Nephron (organoid): Measurements from ENCODE around the gene USP38.
"Not testable (repeated sequence)": the region's sequence is repeated elsewhere in the genome, so short reads cannot be mapped to it uniquely, and the experiment has no call there.

Experiments
- H3K27ac Mint-ChIP-seq, 3 experiments: 2 replicates each; pipeline ENCODE4 v1.8.0; 2020; ENCODE audit warnings: mixed read lengths in 3 of 3, mild to moderate bottlenecking in 2 of 3, moderate library complexity in 1 of 3
- H3K27me3 Mint-ChIP-seq: 2 replicates; pipeline ENCODE4 v1.8.0; 2021; ENCODE audit warnings: low read depth, mild to moderate bottlenecking, moderate library complexity, mixed read lengths
- H3K36me3 Mint-ChIP-seq: 2 replicates; pipeline ENCODE4 v1.8.0; 2020; ENCODE audit warnings: low read depth, mixed read lengths
- H3K4me1 Mint-ChIP-seq: 2 replicates; pipeline ENCODE4 v1.8.0; 2020; ENCODE audit warnings: mixed read lengths
- H3K4me3 Mint-ChIP-seq, 3 experiments: 2 replicates each; pipeline ENCODE4 v1.8.0; 2020; ENCODE audit warnings: mild to moderate bottlenecking in 3 of 3, mixed read lengths in 3 of 3, moderate library complexity in 2 of 3
- H3K9me3 Mint-ChIP-seq: 2 replicates; pipeline ENCODE4 v1.8.0; 2020; ENCODE audit warnings: mixed read lengths
- CTCF ChIP-seq, 3 experiments: fragments of 200-600 bp; sonication (generic); IDR thresholded peaks; one replicate each; pipeline ENCODE4 v1.5.0; 2021; ENCODE audit warnings: antibody characterized with exemption in 3 of 3; ENCODE audit not compliant: unreplicated experiment in 3 of 3

USP38 gene

GRCh38 chr4:143224255-143224654, 39.5 kb downstream of the USP38 start:
- H3K4me3 Mint-ChIP-seq = no peak overlapping the region
- peaks cover 3% of the 10 kb centered on the region for H3K36me3 Mint-ChIP-seq
- H3K9me3 Mint-ChIP-seq = no peaks in the 10 kb centered on the region
- no peak overlapping the region for H3K27ac Mint-ChIP-seq
- no peaks in the 10 kb centered on the region for H3K27me3 Mint-ChIP-seq
- no peak for TF ChIP-seq CTCF (IDR thresholded peaks at IDR 0.05; ENCODE audit: unreplicated experiment in 3 of 3)
- H3K4me1 Mint-ChIP-seq = no peaks in the 10 kb centered on the region

GRCh38 chr4:143225167-143225566, 40.5 kb downstream of the USP38 start:
- Mint-ChIP-seq H3K4me1 (no peaks in the 10 kb centered on the region), H3K27me3 (no peaks in the 10 kb centered on the region), H3K9me3 (no peaks in the 10 kb centered on the region)

GRCh38 chr4:143230683-143231082, 46.0 kb downstream of the USP38 start:
- Mint-ChIP-seq H3K4me1 (no peaks in the 10 kb centered on the region), H3K4me3 (no peak overlapping the region), H3K9me3 (no peaks in the 10 kb centered on the region), H3K36me3 (no peaks in the 10 kb centered on the region), H3K27me3 (no peaks in the 10 kb centered on the region), H3K27ac (no peak overlapping the region)
- no peak for TF ChIP-seq CTCF (IDR thresholded peaks at IDR 0.05; ENCODE audit: unreplicated experiment in 3 of 3)

More at GRCh38 chr4:143225167-143225566, 40.5 kb downstream of the USP38 start:
- Mint-ChIP-seq H3K4me3 (no peak overlapping the region), H3K36me3 (peaks cover 3% of the 10 kb centered on the region), H3K27ac (no peak overlapping the region)
- no peak for TF ChIP-seq CTCF (IDR thresholded peaks at IDR 0.05; ENCODE audit: unreplicated experiment in 3 of 3)

GRCh38 chr4:143232277-143232676, 47.6 kb downstream of the USP38 start:
- H3K4me3 Mint-ChIP-seq = no peak overlapping the region
- no peaks in the 10 kb centered on the region for H3K9me3 Mint-ChIP-seq
- no peaks in the 10 kb centered on the region for H3K36me3 Mint-ChIP-seq
- TF ChIP-seq CTCF (IDR thresholded peaks at IDR 0.05; ENCODE audit: unreplicated experiment in 3 of 3) = no peak
- no peak overlapping the region for H3K27ac Mint-ChIP-seq
- no peaks in the 10 kb centered on the region for H3K4me1 Mint-ChIP-seq
- H3K27me3 Mint-ChIP-seq = no peaks in the 10 kb centered on the region

- H3K4me1 Mint-ChIP-seq = no peaks in the 10 kb centered on the region
- no peak overlapping the region for H3K27ac Mint-ChIP-seq
- no peak overlapping the region for H3K4me3 Mint-ChIP-seq
- no peak for TF ChIP-seq CTCF (IDR thresholded peaks at IDR 0.05; ENCODE audit: unreplicated experiment in 3 of 3)
- no peaks in the 10 kb centered on the region for H3K36me3 Mint-ChIP-seq
- no peaks in the 10 kb centered on the region for H3K9me3 Mint-ChIP-seq
- no peaks in the 10 kb centered on the region for H3K27me3 Mint-ChIP-seq
Observed at GRCh38 chr4:143234153-143234552, 49.4 kb downstream of the USP38 start.

GRCh38 chr4:143237195-143237594, 52.5 kb downstream of the USP38 start:
- H3K9me3 Mint-ChIP-seq, H3K36me3 Mint-ChIP-seq, H3K4me3 Mint-ChIP-seq, H3K27ac Mint-ChIP-seq, H3K4me1 Mint-ChIP-seq, H3K27me3 Mint-ChIP-seq: not testable (repeated sequence)
